ENCODE results near the gene EFCAB5. TPM values are rescaled to one million over a fixed set of nuclear protein-coding genes. Genes with fewer than 3 reads are reported as not detected.
"Not testable (repeated sequence)": the region's sequence is repeated elsewhere in the genome, so short reads cannot be mapped to it uniquely, and the experiment has no call there.

Gene EFCAB5
- total RNA-seq, 1 donor from 2014 or later = 0.08 TPM

DNA sequence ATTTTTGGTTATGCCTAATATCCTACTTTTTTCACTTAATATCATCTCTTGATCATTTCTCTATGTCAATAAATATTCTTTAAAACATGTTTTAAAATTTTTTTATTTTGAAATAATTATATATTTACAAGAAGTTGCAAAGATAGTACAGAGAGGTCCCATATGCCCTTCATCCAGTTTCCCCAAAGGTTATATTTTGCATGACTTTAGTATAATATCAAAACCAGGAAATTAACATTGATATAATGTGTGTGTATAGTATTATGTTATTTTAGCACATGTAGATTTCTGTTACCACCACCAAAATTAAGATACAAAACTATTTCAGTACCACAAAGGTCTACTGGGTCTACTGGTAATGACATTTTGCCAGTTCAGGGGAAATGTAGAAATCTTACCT, 60.7 kb downstream of the EFCAB5 start:
- Histone ChIP-seq H3K27me3 (ENCODE audit: control insufficient read depth, insufficient read depth, low read length) (no peaks in the 10 kb centered on the region), H3K36me3 (ENCODE audit: control insufficient read depth, insufficient read depth, low read length) (no peaks in the 10 kb centered on the region), H3K4me3 (ENCODE audit: low read depth, low read length) (no peak overlapping the region)
- no peak for DNase-seq (ENCODE audit: low read depth)
- TF ChIP-seq, protein P1, sequence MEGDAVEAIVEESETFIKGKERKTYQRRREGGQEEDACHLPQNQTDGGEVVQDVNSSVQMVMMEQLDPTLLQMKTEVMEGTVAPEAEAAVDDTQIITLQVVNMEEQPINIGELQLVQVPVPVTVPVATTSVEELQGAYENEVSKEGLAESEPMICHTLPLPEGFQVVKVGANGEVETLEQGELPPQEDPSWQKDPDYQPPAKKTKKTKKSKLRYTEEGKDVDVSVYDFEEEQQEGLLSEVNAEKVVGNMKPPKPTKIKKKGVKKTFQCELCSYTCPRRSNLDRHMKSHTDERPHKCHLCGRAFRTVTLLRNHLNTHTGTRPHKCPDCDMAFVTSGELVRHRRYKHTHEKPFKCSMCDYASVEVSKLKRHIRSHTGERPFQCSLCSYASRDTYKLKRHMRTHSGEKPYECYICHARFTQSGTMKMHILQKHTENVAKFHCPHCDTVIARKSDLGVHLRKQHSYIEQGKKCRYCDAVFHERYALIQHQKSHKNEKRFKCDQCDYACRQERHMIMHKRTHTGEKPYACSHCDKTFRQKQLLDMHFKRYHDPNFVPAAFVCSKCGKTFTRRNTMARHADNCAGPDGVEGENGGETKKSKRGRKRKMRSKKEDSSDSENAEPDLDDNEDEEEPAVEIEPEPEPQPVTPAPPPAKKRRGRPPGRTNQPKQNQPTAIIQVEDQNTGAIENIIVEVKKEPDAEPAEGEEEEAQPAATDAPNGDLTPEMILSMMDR (IDR thresholded peaks at IDR 0.05; ENCODE audit: insufficient read depth, low read length, poor library complexity, severe bottlenecking) = no peak

DNA sequence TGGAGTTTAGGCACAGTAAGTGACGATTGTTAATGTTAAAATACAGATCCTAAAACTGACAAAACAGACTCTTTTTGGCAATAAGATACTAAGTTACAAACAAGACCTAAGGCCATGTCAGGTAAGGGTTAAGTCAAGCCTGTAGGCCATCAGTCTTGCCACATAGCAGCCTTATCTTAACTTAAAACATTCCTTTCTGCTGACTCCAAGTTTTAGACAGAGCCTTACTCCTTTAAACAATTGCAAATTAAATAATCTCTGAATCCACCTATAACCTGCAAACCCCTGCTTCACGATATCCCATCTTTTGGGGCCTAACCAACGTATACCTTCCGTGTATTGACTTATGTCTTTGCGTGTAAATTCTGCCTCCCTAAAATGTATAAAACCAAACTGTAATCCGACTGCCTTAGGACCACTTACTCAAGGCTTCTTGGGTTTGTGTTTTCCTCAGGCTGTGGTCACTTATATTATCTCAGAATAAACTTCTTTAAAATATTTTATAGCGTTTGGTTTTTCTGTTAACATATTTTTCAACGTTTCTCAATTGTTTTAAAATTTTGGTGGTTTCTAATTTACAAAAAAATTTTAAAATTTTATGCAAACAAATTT, 64.4 kb downstream of the EFCAB5 start:
- Histone ChIP-seq H3K27me3 (ENCODE audit: control insufficient read depth, insufficient read depth, low read length) (no peaks in the 10 kb centered on the region), H3K4me3 (ENCODE audit: low read depth, low read length) (no peak overlapping the region), H3K36me3 (ENCODE audit: control insufficient read depth, insufficient read depth, low read length) (no peaks in the 10 kb centered on the region)
- DNase-seq (ENCODE audit: low read depth) = no peak
- TF ChIP-seq, protein P1 (IDR thresholded peaks at IDR 0.05; ENCODE audit: insufficient read depth, low read length, poor library complexity, severe bottlenecking) = no peak

DNA sequence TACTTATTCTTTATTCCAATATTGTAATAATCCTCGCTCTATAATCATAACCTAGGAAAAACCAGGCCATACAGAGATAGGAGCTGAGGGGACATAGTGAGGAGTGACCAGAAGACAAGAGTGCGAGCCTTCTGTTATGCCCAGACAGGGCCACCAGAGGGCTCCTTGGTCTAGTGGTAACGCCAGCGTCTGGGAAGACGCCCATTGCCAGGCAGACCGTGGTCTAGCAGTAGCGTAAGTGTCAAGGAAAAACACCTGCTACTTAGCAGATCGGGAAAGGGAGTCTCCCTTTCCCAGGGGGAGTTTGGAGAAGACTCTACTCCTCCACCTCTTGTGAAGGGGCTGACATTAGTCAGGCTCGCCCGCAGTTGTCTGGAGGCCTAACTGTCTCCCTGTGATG, 70.5 kb downstream of the EFCAB5 start:
- H3K36me3 ChIP-seq (ENCODE audit: control insufficient read depth, insufficient read depth, low read length); H3K27me3 ChIP-seq (ENCODE audit: control insufficient read depth, insufficient read depth, low read length); DNase-seq (ENCODE audit: low read depth); H3K4me3 ChIP-seq (ENCODE audit: low read depth, low read length): not testable (repeated sequence)

DNA sequence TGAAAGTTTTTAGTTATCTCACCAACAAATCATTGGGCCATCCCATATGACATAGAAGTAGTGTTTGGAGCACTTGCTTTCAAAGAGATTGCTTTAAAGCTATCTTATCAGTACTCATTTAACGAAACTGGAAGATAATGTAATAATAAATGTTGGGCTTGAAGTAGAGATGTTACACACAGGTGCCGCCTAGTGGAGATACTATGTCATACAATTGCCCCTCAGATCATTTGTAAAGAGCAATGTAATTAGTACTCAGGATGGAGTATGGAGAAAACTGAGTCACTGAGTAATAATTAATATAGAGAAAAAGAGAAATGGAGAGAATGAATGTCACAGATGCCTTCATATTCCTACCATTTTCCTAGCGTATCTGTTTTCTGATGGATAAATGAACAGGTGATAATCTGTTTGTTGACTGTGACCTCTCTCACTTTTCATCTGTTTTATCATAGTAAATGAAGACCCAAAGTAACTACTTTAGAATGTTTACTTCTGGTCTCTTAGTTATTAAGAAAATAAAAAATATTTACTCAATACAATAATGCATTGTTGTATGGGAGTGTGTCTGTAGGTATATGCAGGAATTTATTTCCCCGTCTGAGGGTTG, 80.4 kb downstream of the EFCAB5 start:
- Histone ChIP-seq H3K36me3 (ENCODE audit: control insufficient read depth, insufficient read depth, low read length) (no peaks in the 10 kb centered on the region), H3K27me3 (ENCODE audit: control insufficient read depth, insufficient read depth, low read length) (no peaks in the 10 kb centered on the region), H3K4me3 (ENCODE audit: low read depth, low read length) (no peak overlapping the region)
- TF ChIP-seq, protein P1 (IDR thresholded peaks at IDR 0.05; ENCODE audit: insufficient read depth, low read length, poor library complexity, severe bottlenecking) = peak; percentile 84
- peak; percentile 9 for DNase-seq (ENCODE audit: low read depth)

DNA sequence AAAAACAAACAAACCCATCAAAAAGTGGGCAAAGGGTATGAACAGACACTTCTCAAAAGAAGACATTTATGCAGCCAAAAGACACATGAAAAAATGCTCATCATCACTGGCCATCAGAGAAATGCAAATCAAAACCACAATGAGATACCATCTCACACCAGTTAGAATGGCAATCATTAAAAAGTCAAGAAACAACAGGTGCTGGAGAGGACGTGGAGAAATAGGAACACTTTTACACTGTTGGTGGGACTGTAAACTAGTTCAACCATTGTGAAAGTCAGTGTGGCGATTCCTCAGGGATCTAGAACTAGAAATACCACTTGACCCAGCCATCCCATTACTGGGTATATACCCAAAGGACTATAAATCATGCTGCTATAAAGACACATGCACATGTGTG, 83.9 kb downstream of the EFCAB5 start:
- not testable (repeated sequence) for DNase-seq (ENCODE audit: low read depth); H3K36me3 ChIP-seq (ENCODE audit: control insufficient read depth, insufficient read depth, low read length); H3K4me3 ChIP-seq (ENCODE audit: low read depth, low read length); H3K27me3 ChIP-seq (ENCODE audit: control insufficient read depth, insufficient read depth, low read length)

DNA sequence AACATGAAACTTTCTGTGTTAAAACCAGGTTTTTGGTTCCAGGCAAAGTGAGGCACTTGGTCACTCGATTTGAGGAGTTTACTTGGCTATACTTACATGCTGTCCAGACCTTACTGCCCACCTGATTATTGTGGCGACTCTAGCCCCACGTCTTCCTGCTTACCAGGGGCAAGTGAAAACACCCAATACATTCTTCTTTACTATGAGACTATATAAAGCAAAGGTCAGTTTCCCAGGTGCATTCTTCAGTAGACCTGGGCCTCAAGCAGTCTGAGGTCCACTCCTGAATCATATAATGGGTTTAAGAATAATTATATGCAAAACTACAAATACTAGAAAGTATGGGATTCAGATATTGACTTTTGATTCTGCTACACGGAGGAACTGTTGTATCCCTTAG, 86.2 kb downstream of the EFCAB5 start:
- H3K36me3 ChIP-seq (ENCODE audit: control insufficient read depth, insufficient read depth, low read length) = no peaks in the 10 kb centered on the region
- H3K27me3 ChIP-seq (ENCODE audit: control insufficient read depth, insufficient read depth, low read length) = no peaks in the 10 kb centered on the region
- H3K4me3 ChIP-seq (ENCODE audit: low read depth, low read length) = no peak overlapping the region
- TF ChIP-seq, protein P1 (IDR thresholded peaks at IDR 0.05; ENCODE audit: insufficient read depth, low read length, poor library complexity, severe bottlenecking) = no peak
- DNase-seq (ENCODE audit: low read depth) = no peak

Data from kidney epithelial cell (primary cell).